IPS-15b (cell line): ENCODE measurements around the gene ZNF512B.
A peak's percentile ranks its signal among the peaks of the same experiment; 100 is the strongest.
"Not testable (repeated sequence)": the region's sequence is repeated elsewhere in the genome, so short reads cannot be mapped to it uniquely, and the experiment has no call there.

Experiments used
- H3K27me3 ChIP-seq: one replicate; pipeline ENCODE4 v1.6.1; 2013; ENCODE audit warnings: low read length; ENCODE audit not compliant: control insufficient read depth, insufficient read depth
- H3K36me3 ChIP-seq: one replicate; pipeline ENCODE4 v1.6.1; 2013; ENCODE audit warnings: low read length; ENCODE audit not compliant: control insufficient read depth, insufficient read depth
- H3K4me1 ChIP-seq: one replicate; pipeline ENCODE4 v1.6.1; 2013; ENCODE audit warnings: mild to moderate bottlenecking, low read length; ENCODE audit not compliant: control insufficient read depth, insufficient read depth
- H3K4me3 ChIP-seq: one replicate; pipeline ENCODE4 v1.5.1; 2013; ENCODE audit warnings: low read depth, low read length
- H3K9ac ChIP-seq: one replicate; pipeline ENCODE4 v1.6.1; 2013; ENCODE audit warnings: low read depth, mild to moderate bottlenecking, low read length
- H3K9me3 ChIP-seq: one replicate; pipeline ENCODE4 v1.6.1; 2013; ENCODE audit warnings: mild to moderate bottlenecking, low read length; ENCODE audit not compliant: control insufficient read depth, insufficient read depth

The ZNF512B gene

DNA sequence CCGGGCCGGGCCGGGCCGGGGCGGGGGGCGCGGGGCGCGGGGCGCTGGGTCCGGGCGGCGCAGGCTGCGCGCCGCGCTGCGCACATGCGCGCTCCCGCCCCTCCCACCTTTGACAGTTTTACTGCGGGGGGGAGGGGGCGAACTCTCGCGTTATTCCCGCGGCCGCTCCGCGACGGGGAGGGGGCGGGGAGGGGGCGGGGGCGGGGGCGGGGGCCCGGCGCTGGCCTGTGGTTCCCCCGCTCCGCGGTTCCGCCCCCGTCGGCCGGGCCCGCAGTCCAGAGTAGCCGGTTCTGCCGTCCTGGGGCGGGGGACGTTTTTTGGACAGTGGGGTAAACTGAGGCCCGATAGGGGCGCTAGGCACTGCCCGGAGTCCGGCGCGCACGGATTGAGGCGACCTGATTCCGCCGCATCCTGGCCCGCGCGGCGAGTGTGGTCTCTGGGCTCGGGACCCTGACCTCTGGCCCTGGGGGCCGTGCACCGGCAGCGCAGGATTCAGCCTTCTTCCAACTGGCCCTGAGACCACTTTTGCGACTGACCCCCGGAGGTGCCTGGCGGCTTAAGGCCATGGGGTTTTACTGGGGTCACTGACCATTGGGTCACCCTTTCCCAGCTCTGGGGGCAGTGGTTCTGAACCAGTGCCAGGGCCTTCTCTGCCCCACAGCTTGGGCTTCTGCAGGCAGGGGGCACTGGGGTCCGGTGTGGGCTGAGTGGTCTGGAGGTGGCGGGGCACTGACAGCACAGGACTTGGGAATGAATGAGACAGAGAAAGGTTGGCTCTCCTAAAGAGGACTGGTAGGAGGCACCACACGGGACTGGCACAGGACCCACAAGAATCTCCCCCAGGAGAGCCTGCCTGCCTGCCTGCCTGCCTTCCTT, at the start of gene ZNF512B:
ZNF512B (minus strand) TSS at position 93 of the 876 bp plus-strand sequence. CDS start 1,980 bp downstream, outside the sequence.
- H3K9me3 ChIP-seq: no peaks in the 10 kb centered on the region
- H3K4me3 ChIP-seq: peak within 1 kb of the TSS; percentile 72
- peaks cover 19% of the 10 kb centered on the region for H3K36me3 ChIP-seq
- H3K9ac ChIP-seq: peak within 1 kb of the TSS; percentile 73
- peaks cover 9% of the 10 kb centered on the region for H3K27me3 ChIP-seq
- H3K4me1 ChIP-seq: no peaks in the 10 kb centered on the region

DNA sequence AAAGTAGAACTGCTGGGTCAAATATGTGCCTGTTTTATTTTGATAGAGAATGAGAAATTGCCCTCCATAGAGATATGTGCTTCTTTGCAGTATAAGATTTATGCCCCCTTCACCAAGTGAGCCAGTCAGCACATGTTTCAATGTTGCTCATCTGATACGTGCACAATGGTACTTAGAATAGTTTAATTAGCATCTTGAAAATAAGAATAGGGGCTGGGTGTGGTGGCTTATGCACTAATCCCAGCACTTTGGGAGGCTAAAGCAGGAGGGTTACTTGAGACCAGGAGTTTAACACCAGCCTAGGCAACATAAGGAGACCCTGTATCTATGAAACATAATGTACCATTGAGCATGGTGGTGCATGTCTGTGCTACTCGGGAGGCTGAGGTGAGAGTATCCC, 45.9 kb upstream of the ZNF512B start:
- peaks cover 33% of the 10 kb centered on the region for H3K36me3 ChIP-seq
- H3K9me3 ChIP-seq: no peaks in the 10 kb centered on the region
- no peak overlapping the region for H3K4me3 ChIP-seq
- no peaks in the 10 kb centered on the region for H3K4me1 ChIP-seq
- H3K9ac ChIP-seq: no peak overlapping the region
- H3K27me3 ChIP-seq: no peaks in the 10 kb centered on the region

- H3K36me3 ChIP-seq: peaks cover 24% of the 10 kb centered on the region
- not testable (repeated sequence) for H3K27me3 ChIP-seq, H3K4me3 ChIP-seq, H3K9ac ChIP-seq, H3K4me1 ChIP-seq, H3K9me3 ChIP-seq
These were observed 42.8 kb upstream of the ZNF512B start for GRCh38 chr20:64012385-64013154.

- peaks cover 26% of the 10 kb centered on the region for H3K36me3 ChIP-seq
- no peak overlapping the region for H3K4me3 ChIP-seq
- H3K9ac ChIP-seq: no peak overlapping the region
- no peaks in the 10 kb centered on the region for H3K9me3 ChIP-seq
- no peaks in the 10 kb centered on the region for H3K27me3 ChIP-seq
- H3K4me1 ChIP-seq: no peaks in the 10 kb centered on the region
These were observed 41.6 kb upstream of the ZNF512B start for GRCh38 chr20:64011366-64011779.

- Histone ChIP-seq H3K4me1 (no peaks in the 10 kb centered on the region), H3K27me3 (no peaks in the 10 kb centered on the region), H3K9me3 (no peaks in the 10 kb centered on the region), H3K36me3 (peaks cover 25% of the 10 kb centered on the region), H3K9ac (no peak overlapping the region), H3K4me3 (no peak overlapping the region)
These were observed 41.0 kb upstream of the ZNF512B start for GRCh38 chr20:64010711-64011237.

- H3K4me3 ChIP-seq: no peak overlapping the region
- no peaks in the 10 kb centered on the region for H3K9me3 ChIP-seq
- no peak overlapping the region for H3K9ac ChIP-seq
- peaks cover 22% of the 10 kb centered on the region for H3K36me3 ChIP-seq
- H3K27me3 ChIP-seq: no peaks in the 10 kb centered on the region
- H3K4me1 ChIP-seq: no peaks in the 10 kb centered on the region
These were observed 40.2 kb upstream of the ZNF512B start for GRCh38 chr20:64009811-64010387.

- Histone ChIP-seq H3K9ac (no peak overlapping the region), H3K4me3 (no peak overlapping the region), H3K36me3 (peaks cover 34% of the 10 kb centered on the region), H3K4me1 (no peaks in the 10 kb centered on the region), H3K27me3 (no peaks in the 10 kb centered on the region), H3K9me3 (no peaks in the 10 kb centered on the region)
These were observed 37.2 kb upstream of the ZNF512B start for GRCh38 chr20:64006902-64007301.

DNA sequence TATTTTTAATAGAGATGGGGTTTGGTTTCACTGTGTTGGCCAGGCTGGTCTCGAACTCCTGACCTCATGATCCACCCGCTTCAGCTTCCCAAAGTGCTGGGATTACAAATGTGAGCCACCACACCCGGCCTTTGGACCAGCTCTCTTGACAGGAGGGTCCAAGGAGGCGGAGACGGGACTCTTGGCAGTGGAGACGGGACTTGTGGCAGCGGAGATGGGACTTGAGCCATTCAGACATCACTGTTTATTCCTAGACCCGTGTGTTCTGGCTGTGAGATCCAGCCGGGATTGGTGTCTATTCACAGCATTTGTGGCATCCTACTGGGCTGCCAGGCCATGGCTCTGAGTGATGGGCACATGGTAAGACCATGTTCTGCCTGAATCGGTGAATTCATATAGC, 36.8 kb upstream of the ZNF512B start:
- H3K36me3 ChIP-seq: peaks cover 34% of the 10 kb centered on the region
- no peaks in the 10 kb centered on the region for H3K9me3 ChIP-seq
- H3K4me1 ChIP-seq: no peaks in the 10 kb centered on the region
- H3K9ac ChIP-seq: no peak overlapping the region
- no peaks in the 10 kb centered on the region for H3K27me3 ChIP-seq
- no peak overlapping the region for H3K4me3 ChIP-seq

- H3K4me1 ChIP-seq: no peaks in the 10 kb centered on the region
- H3K36me3 ChIP-seq: peaks cover 36% of the 10 kb centered on the region
- H3K27me3 ChIP-seq: no peaks in the 10 kb centered on the region
- no peak overlapping the region for H3K9ac ChIP-seq
- H3K4me3 ChIP-seq: no peak overlapping the region
- no peaks in the 10 kb centered on the region for H3K9me3 ChIP-seq
These were observed 35.7 kb upstream of the ZNF512B start for GRCh38 chr20:64005394-64005793.

DNA sequence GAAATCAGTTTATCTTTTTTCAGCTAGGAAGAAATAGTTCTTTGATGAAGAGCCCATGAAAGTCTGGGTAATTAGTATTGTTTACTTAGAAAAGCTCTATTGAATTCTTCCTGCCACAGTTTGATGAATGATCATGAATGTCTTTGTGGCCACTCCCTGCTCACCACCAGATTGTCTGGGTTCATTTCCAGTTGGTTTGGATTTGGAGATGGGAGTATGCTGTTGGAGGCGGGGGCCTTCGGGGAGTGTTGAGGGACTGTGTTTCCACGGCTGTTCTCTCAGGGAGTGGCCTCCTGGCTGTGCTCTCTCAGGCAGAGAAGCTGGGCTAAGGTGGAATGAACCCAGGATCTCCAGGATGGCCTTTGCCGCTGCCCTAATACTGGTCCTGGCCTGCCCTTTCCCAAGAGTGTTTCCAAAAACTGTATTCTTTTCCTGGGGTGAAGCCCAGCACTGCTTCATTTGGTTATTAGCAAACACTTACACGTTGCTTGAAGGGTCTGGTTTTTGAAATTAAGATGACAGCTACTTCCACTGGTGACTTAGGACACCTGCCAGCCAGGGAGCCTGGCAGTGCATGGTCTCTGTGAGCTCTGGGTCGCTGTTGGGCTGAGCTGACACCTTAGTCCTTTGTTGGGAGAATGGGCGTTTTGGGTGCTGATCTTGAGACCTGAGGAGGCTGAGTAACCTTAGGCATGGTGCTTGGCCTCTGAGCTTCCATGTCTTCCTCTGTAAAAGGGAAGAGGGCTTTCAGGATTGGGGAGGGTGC, 34.4 kb upstream of the ZNF512B start:
- H3K36me3 ChIP-seq: peaks cover 47% of the 10 kb centered on the region
- no peaks in the 10 kb centered on the region for H3K4me1 ChIP-seq
- H3K9me3 ChIP-seq: no peaks in the 10 kb centered on the region
- no peak overlapping the region for H3K4me3 ChIP-seq
- H3K27me3 ChIP-seq: no peaks in the 10 kb centered on the region
- no peak overlapping the region for H3K9ac ChIP-seq

GRCh38 chr20:64001607-64002011, 31.9 kb upstream of the ZNF512B start:
- no peak overlapping the region for H3K4me3 ChIP-seq
- no peak overlapping the region for H3K9ac ChIP-seq
- no peaks in the 10 kb centered on the region for H3K4me1 ChIP-seq
- H3K9me3 ChIP-seq: no peaks in the 10 kb centered on the region
- H3K27me3 ChIP-seq: no peaks in the 10 kb centered on the region
- H3K36me3 ChIP-seq: peaks cover 49% of the 10 kb centered on the region
